ENCODE results near the gene GNAQ. TPM values are rescaled to one million over a fixed set of nuclear protein-coding genes. Genes with fewer than 3 reads are reported as not detected.

Gene GNAQ
- total RNA-seq, 1 donor = 53.1 TPM

- TF ChIP-seq, protein P1, sequence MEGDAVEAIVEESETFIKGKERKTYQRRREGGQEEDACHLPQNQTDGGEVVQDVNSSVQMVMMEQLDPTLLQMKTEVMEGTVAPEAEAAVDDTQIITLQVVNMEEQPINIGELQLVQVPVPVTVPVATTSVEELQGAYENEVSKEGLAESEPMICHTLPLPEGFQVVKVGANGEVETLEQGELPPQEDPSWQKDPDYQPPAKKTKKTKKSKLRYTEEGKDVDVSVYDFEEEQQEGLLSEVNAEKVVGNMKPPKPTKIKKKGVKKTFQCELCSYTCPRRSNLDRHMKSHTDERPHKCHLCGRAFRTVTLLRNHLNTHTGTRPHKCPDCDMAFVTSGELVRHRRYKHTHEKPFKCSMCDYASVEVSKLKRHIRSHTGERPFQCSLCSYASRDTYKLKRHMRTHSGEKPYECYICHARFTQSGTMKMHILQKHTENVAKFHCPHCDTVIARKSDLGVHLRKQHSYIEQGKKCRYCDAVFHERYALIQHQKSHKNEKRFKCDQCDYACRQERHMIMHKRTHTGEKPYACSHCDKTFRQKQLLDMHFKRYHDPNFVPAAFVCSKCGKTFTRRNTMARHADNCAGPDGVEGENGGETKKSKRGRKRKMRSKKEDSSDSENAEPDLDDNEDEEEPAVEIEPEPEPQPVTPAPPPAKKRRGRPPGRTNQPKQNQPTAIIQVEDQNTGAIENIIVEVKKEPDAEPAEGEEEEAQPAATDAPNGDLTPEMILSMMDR (IDR thresholded peaks at IDR 0.05; ENCODE audit: insufficient read depth, low read depth, low read length) = no peak
- DNase-seq (ENCODE audit: low read depth) = no peak
- H3K4me3 ChIP-seq (ENCODE audit: low read depth, low read length) = no peak overlapping the region
Observed at GRCh38 chr9:77901018-77901417, 130.6 kb downstream of the GNAQ start.

GRCh38 chr9:77899679-77900354 lies 131.8 kb downstream of the GNAQ start:
- no peak overlapping the region for H3K4me3 ChIP-seq (ENCODE audit: low read depth, low read length)
- peak; percentile 58 for DNase-seq (ENCODE audit: low read depth)
- TF ChIP-seq, protein P1 (IDR thresholded peaks at IDR 0.05; ENCODE audit: insufficient read depth, low read depth, low read length) = no peak

DNA sequence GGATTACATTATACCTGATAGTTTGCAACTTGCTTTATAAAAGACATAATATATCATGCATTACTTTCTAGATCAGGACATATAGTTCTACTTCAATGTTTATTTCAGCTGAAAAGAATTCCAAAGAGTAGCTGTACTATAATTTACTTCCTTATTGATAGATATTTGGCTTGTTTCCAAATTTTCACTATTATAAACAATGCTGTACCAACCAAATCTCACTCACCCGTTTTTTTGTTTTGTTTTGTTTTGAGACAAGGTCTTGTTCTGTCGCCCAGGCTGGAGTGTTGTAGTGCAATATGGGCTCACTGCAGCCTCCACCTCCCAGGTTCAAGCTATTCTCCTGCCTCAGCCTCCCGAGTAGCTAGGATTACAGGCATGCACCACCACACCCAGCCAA lies 132.7 kb downstream of the GNAQ start:
- no peak for DNase-seq (ENCODE audit: low read depth)
- H3K4me3 ChIP-seq (ENCODE audit: low read depth, low read length) = no peak overlapping the region
- TF ChIP-seq, protein P1 (IDR thresholded peaks at IDR 0.05; ENCODE audit: insufficient read depth, low read depth, low read length) = no peak

DNA sequence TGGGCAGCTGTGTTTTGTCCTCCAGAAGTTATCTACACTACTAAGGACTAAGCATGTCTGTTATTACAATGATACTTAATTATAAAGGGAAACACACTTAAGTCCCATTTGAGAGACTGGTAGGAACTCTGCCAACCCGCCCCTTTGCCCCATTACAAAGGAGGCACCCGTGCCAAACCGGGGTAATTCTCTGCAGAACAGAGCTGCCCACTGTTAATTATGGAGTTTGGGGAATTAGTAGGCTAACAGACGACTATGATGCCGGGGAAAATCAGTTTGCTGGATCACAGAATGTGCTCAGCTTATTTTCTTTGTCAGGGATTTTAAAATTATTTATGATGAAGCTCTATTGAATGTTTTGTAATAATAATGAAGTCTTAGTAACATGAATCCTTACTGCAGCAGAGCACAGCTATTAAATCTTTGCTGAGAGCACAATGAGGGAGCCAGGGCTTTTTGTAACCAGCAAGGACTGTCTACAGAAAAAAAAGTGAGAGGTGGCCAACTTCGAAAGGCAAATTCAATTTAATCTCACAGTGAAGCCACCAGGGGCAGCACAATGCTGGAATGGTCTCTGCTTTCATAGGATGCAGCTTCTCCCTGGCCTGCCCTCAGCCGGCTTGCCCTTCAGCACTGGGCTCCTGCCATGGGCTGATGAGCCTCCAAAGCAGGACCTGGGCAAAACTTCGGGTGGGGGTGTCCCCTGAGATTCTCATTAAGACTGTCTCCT lies 134.5 kb downstream of the GNAQ start:
- DNase-seq (ENCODE audit: low read depth) = no peak
- no peak overlapping the region for H3K4me3 ChIP-seq (ENCODE audit: low read depth, low read length)
- TF ChIP-seq, protein P1 (IDR thresholded peaks at IDR 0.05; ENCODE audit: insufficient read depth, low read depth, low read length) = peak; percentile 25

DNA sequence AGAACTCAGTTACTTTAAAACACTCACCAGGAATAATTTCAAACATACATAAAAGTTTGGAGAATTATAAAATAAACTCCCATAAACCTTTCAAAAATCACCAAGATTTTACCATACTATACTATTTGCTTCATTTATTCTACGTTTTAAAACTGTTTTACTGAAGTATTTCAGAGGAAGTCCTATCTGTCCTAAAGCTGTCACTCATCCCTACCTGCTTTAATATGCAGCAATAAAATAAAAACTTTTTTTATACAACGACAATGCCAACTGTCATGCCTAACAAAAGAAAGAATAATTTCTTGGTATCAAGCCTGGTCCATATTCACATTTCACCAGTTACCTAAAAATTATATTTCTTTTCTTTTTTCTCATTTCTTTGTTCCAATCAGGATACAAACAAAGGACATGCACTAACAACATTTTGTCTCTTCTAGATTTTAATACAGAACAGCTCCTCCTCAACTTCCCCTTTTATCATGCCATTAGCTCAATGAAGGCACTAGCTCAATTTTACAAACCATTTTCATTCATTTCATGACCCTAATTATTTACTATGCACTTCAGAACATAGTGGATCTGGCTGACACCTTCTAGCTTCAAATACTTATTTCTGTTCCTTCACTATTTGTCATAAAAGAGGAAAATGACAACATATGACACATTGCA lies 135.2 kb downstream of the GNAQ start:
- TF ChIP-seq, protein P1 (IDR thresholded peaks at IDR 0.05; ENCODE audit: insufficient read depth, low read depth, low read length) = no peak
- H3K4me3 ChIP-seq (ENCODE audit: low read depth, low read length) = no peak overlapping the region
- DNase-seq (ENCODE audit: low read depth) = no peak

GRCh38 chr9:77893706-77894105 lies 137.9 kb downstream of the GNAQ start:
- no peak overlapping the region for H3K4me3 ChIP-seq (ENCODE audit: low read depth, low read length)
- no peak for DNase-seq (ENCODE audit: low read depth)
- TF ChIP-seq, protein P1 (IDR thresholded peaks at IDR 0.05; ENCODE audit: insufficient read depth, low read depth, low read length) = no peak

Measured in fibroblast of villous mesenchyme (primary cell).